Esophagus muscularis mucosa (tissue), 4 donors: ENCODE measurements around the gene ZDHHC22.

ENCODE experiments used
- EP300 ChIP-seq: sonication (generic); formaldehyde crosslinking; IDR thresholded peaks from one replicate; pipeline ENCODE4 v1.6.1; 2017; ENCODE audit warnings: antibody characterized with exemption
- POLR2A ChIP-seq: fragments of 450-650 bp; IDR thresholded peaks from one replicate; pipeline ENCODE4 v1.6.1; 2017; ENCODE audit warnings: antibody characterized with exemption, moderate library complexity, mild to moderate bottlenecking, low read depth
- POLR2AphosphoS5 ChIP-seq, 2 donors: sonication (generic); formaldehyde crosslinking; IDR thresholded peaks; one replicate each; pipeline ENCODE4 v1.6.1; 2017; ENCODE audit warnings: antibody characterized with exemption in 2 of 2
- TF ChIP-seq, protein P1 (sequence below), 3 experiments: fragments of 200-600 bp in 2 of 3; fragments of 450-650 bp in 1 of 3; sonication (generic) in 2 of 3; IDR thresholded peaks; one replicate each; pipeline ENCODE4 v1.5.1; 2017 to 2019; ENCODE audit warnings: antibody characterized with exemption in 3 of 3, mild to moderate bottlenecking in 2 of 3, moderate library complexity in 1 of 3

DNA sequence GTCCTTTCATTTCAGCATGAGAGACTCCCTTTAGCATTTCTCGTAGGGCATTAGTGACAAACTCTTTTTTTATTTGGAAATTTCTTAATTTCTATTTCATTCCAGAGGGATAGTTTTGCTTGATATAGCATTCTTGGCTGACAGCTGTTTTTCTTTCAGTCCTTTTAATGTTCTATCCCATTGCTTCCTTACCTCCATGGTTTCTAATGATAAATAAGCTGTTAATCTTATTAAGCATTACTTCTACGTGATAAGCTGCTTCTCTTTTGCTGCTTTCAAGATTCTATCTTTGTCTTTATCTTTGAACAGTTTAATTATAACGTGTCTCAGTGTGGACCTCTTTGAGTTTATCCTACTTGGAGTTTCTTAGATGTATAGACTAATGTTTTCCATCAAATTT is 28.5 kb upstream of the ZDHHC22 start:
- TF ChIP-seq, protein P1, sequence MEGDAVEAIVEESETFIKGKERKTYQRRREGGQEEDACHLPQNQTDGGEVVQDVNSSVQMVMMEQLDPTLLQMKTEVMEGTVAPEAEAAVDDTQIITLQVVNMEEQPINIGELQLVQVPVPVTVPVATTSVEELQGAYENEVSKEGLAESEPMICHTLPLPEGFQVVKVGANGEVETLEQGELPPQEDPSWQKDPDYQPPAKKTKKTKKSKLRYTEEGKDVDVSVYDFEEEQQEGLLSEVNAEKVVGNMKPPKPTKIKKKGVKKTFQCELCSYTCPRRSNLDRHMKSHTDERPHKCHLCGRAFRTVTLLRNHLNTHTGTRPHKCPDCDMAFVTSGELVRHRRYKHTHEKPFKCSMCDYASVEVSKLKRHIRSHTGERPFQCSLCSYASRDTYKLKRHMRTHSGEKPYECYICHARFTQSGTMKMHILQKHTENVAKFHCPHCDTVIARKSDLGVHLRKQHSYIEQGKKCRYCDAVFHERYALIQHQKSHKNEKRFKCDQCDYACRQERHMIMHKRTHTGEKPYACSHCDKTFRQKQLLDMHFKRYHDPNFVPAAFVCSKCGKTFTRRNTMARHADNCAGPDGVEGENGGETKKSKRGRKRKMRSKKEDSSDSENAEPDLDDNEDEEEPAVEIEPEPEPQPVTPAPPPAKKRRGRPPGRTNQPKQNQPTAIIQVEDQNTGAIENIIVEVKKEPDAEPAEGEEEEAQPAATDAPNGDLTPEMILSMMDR (IDR thresholded peaks at IDR 0.05): no peak
- TF ChIP-seq POLR2A: no peak
- TF ChIP-seq EP300: no peak
- TF ChIP-seq POLR2AphosphoS5 (IDR thresholded peaks at IDR 0.05): no peak
